HTERT RPE-1 (cell line): ENCODE data around the gene DCUN1D5.
"Not testable (repeated sequence)": the region's sequence is repeated elsewhere in the genome, so short reads cannot be mapped to it uniquely, and the experiment has no call there.

Experiments
- in situ Hi-C: fragments of 300-500 bp; cut with MboI; formaldehyde crosslinking; loops from 4 replicates; pipeline ENCODE4 v1.14.3; 2020; ENCODE audit warnings: low sequenced_read_pairs

DCUN1D5 gene

GRCh38 chr11:103061656-103062055 is 30.3 kb downstream of the DCUN1D5 start:
- in situ Hi-C loops = no loop called here

GRCh38 chr11:103055221-103055890 is 36.6 kb downstream of the DCUN1D5 start:
- in situ Hi-C loops = no loop called here

DNA sequence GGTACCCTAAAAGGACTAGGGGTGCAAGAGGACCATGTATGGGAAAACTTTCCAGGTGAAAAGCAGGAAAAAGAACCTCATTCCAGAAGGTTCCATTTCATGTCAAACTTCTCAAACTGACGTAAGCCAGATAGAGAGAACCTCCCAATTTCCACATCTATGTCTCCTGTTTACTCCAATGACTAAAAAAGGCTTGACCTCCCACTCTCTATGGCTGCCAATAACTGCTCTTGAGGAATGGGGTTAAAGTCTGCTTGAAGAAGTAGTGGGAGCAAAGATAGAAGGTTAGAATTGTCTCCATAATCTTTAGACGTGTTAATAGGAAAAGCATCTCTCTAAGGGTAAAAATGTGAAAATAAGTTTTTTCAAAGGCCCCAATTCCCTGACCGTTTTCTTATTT is 38.0 kb downstream of the DCUN1D5 start:
- in situ Hi-C loops = no loop called here

- in situ Hi-C loops = no loop called here
These were observed 40.0 kb downstream of the DCUN1D5 start for GRCh38 chr11:103051981-103052380.

DNA sequence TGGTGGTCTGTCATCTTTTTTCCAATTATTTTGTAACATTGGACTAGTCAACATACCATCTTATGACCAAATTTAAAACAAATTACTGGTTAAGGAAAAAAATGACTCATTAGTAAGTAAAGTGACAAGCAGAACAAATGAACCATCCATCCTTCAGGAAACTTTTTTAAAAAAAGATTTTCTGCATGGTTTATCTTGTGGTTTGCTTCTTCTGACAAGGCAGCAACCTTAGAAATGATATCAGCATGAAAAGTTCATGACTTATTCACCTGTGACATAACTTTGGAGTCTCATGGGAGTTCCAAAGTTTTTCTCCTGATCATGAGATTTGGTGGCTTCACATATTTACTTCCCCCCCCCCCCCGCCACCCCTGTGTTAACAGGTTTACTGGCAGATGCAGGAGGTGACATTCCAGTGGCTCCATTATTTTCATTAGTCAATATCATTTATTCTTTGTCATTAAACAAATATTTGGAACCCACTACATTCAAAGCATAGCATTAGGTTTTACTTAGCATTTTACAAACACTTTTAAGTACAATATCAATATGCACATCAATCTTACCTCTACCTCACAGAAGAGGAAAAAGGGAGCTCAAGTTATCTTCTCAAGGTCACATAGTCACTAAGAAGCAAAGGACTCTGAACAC is 40.7 kb downstream of the DCUN1D5 start:
- in situ Hi-C loops = no loop called here

GRCh38 chr11:103050351-103050750 is 41.6 kb downstream of the DCUN1D5 start:
- in situ Hi-C loops = no loop called here

GRCh38 chr11:103047837-103048236 is 44.1 kb downstream of the DCUN1D5 start:
- in situ Hi-C loops = no loop called here

DNA sequence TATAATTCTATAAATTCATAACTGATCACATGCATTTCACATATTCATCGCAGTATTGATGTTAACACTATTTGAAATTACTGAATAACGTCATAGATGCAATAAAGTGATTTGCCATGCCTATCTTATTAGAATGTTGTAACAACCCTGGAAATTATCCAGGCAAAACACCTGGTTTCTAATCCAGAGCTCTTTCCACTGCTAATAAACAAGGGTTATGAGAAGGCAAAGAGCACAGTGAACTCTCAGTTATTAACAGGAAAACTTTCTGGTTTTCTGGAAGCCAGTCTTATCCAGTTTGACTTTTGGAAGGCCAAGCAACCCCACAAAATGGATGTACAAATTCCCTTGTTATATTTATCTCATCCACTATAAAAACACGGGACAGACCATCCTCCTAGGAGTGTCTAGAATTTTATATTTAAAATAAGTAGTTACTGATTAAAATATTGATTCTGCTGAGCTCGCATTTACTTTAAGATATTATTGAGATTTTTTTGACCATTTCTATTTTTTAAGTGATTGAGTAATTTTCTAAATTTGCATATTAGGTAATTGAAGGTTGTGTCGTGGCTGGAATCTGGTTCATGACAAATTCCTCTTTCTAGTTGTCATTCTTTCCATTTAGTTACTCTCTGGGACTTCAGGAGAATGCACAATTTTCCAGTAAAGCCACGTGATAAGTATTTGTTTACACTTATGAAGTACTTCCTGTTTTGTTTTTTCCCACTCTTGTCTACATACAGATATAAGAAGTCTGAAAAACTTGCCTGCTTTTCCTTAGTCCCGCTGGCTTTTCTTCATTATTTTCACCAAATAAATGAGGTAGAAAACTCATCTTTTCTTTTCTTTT is 47.9 kb downstream of the DCUN1D5 start:
- in situ Hi-C loops = no loop called here

DNA sequence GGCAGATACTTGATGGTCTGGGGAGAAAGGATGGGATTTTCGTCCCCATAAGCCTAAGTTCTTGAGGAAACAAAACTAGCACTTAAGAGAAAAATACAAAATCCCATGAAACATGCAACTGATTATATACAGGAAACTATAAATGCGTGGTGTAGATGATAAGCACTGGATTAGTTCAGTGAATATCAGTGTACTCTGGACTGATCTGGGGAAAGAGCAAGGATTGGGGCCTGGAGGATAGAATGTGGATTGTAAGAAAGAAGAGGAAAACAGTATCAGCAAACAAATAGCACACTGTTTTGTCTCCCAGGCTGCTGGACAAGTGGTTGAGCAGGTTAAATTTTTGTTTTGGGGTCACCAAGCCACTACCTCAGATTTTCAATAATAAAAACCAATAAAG is 49.8 kb downstream of the DCUN1D5 start:
- in situ Hi-C loops = no loop called here

- in situ Hi-C loops = no loop called here
These were observed 56.0 kb downstream of the DCUN1D5 start for GRCh38 chr11:103035791-103036434.

GRCh38 chr11:103035216-103035615 is 56.7 kb downstream of the DCUN1D5 start:
- in situ Hi-C loops = no loop called here

- in situ Hi-C loops = no loop called here
These were observed 60.1 kb downstream of the DCUN1D5 start for GRCh38 chr11:103031834-103032233.

GRCh38 chr11:103029401-103029800 is 62.6 kb downstream of the DCUN1D5 start:
- in situ Hi-C loops = no loop called here

GRCh38 chr11:103028304-103029020 is 63.5 kb downstream of the DCUN1D5 start:
- in situ Hi-C loops = not testable (repeated sequence)

- in situ Hi-C loops = no loop called here
These were observed 67.9 kb downstream of the DCUN1D5 start for GRCh38 chr11:103024086-103024485.

DNA sequence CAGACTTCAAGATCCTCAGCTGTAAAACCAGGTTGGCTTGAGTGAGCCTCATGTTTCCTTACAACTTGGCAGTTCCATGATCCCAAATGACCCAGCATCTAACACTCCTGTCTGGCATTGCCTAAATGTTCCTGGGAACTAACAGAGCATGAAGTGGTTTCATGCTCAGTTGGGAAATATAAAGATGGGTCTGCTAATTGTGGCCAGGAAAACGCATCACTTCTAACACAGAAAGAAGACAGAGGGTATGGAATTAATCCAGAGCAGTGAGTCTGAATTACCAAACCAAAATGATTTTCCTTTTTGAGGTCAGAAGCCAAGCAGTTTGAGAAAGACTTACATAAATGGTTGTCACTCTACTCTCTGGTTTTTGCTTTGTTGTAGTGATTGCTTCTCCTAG is 75.9 kb downstream of the DCUN1D5 start:
- in situ Hi-C loops = no loop called here

DNA sequence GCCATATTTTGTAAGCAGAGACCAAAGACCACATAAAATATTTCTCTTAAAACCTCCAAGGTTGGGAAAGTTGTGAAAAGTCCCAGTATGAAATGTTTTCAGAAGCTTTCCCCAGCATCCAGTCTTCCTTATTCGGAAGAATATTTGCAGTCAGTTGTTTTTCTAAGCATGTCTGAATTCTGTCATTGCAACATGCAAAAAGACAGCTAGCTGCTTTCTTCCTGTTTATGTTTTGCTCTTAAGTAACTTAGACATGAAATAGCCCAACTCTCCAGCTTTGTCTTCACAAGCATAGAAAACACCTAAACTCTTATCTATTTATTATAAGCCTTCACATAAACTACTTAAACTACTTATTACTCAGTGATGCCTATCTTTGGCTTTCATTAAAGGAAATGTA is 78.5 kb downstream of the DCUN1D5 start:
- in situ Hi-C loops = no loop called here
